HG03280 (cell line): Measurements from ENCODE around the gene KBTBD8.

Source experiments
- ATAC-seq: cut with Tn5 transposase; IDR thresholded peaks from one replicate; pipeline ENCODE4 v1.9.1; 2021; ENCODE audit warnings: mild to moderate bottlenecking, moderate library complexity; ENCODE audit not compliant: unreplicated experiment

Gene KBTBD8

GRCh38 chr3:66996696-66997095, 1.4 kb upstream of the KBTBD8 start:
- no peak for ATAC-seq

- ATAC-seq: no peak
These were observed 471 bp upstream of the KBTBD8 start for GRCh38 chr3:66997560-66998112.

- no peak for ATAC-seq
These were observed 763 bp downstream of the KBTBD8 start for GRCh38 chr3:66998904-66999235.

DNA sequence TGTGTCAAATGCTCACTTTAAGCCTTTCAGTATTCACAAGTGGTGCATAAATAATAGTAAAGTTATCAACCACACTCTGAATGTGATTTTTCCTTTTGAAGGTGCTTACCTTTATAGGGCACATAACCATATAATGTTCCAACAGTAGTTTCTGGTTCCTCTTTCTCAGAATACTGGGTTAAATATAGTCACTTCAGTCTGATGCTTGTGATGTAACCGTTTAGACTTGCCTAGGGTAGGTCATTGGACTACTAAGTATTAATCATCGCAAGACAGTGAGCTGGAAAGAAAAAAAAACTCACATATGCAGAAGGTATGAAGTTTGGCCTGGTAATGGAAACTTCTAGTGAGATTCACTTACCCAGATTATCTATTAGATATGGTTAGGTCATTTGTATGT, 1.9 kb downstream of the KBTBD8 start:
- peak; percentile 42 for ATAC-seq

DNA sequence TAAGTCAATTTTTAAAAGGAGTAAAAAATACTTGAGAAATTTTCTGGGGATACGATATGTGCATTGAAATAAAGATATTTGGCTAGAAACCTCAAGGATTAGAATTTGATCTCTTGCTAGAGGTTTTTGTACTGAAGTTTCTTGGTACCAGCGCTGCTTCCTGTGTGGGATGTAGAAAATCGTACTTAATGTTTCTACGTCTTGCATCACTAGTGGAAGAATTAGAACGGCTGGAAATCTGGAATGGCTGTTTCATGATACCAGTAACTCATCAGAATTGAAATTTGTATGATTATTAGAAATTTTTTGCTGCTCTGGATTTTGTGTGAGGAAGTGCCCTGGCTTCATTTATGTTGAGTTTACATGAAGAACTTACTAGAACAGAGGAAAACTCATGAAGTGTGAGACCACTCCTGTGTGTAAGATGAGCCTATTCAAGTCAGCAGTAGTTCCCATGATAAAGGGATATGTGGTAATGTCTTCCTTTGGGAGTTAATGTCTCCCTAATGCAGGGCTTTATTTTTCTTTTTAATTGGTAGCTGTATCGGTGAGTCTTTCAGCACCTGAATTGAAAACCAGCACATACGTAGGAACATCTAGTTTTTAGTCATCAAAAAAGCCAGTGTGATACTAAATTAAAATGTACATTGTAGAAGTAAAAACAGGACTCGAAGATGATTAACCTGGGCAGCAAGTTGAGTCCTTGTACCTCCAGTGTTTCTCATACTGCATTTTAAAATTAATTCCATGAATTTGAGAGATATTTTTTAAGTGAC, 3.2 kb downstream of the KBTBD8 start:
- no peak for ATAC-seq

DNA sequence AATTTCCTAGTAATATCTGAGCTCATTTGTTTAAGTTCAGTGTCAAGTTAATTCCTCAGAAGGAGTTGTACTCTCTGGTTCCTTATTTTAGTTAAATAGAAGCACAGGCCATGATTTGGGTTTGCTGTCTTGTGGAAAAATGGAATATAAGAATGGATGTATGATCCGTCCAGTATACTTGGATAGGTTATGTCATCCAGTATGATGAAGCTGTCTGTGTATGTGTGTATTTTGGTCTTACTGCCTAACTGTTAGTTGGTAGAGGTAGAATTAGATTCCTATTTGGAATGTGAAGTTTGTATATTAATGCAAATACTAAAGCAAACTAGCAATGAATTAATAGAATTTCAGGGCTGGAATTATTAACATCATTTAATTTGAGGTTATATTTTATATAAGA, 7.9 kb downstream of the KBTBD8 start:
- no peak for ATAC-seq

- no peak for ATAC-seq
These were observed 8.4 kb downstream of the KBTBD8 start for GRCh38 chr3:67006460-67006859.

DNA sequence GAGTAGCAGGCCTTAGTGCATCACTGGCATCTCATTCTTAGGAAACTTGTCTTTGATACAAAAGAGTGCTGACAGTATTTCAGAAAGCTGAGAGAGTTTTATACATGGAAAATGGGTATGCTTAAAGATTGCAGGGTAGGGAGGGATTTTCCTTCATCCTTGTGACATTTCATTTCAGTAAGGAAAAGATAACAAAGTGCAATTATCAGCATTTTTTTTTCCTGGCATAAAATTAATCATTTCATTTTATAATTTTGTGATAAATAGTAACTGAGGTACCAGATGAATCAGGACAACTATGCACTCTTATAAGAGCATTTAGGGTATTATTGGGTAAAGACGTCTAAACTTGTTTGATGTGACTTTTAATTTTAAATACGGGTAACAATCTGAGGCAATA, 10.3 kb downstream of the KBTBD8 start:
- no peak for ATAC-seq

- ATAC-seq: no peak
These were observed 11.6 kb downstream of the KBTBD8 start for GRCh38 chr3:67009716-67010115.

GRCh38 chr3:67011414-67012131, 13.5 kb downstream of the KBTBD8 start:
- ATAC-seq: no peak

- ATAC-seq: no peak
These were observed 14.5 kb downstream of the KBTBD8 start for GRCh38 chr3:67012564-67012963.

- no peak for ATAC-seq
These were observed 17.8 kb downstream of the KBTBD8 start for GRCh38 chr3:67015702-67016484.

DNA sequence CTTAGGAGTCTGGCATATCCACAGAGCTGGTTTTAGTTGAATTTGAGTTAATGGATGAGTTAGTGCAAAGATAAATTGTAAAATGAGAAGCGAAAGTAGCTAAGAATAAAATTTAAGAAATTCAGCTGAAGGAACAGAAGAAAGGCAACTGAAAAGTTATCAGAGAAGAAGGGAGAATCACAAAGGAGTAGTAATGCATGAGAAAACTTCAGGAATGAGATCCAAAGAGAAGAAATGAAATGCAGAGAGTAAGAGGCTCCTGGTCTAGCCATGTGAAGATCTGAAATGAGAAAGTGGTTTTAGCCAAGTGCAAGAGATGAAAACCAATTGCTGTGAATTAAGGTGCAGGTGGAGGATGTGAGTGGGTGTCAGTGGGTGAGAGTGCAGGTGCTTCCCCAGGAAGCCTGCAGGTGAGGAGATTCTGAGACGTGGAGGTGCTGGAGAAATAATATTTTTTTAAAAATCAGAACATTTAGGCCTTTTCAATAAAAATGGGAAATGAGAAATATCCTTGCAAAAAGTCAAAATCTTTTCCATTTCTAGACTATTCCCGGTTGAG, 18.5 kb downstream of the KBTBD8 start:
- ATAC-seq: no peak

GRCh38 chr3:67017211-67017610, 19.1 kb downstream of the KBTBD8 start:
- no peak for ATAC-seq

GRCh38 chr3:67018105-67018788, 20.1 kb downstream of the KBTBD8 start:
- no peak for ATAC-seq

GRCh38 chr3:67018789-67019526, 20.9 kb downstream of the KBTBD8 start:
- no peak for ATAC-seq

DNA sequence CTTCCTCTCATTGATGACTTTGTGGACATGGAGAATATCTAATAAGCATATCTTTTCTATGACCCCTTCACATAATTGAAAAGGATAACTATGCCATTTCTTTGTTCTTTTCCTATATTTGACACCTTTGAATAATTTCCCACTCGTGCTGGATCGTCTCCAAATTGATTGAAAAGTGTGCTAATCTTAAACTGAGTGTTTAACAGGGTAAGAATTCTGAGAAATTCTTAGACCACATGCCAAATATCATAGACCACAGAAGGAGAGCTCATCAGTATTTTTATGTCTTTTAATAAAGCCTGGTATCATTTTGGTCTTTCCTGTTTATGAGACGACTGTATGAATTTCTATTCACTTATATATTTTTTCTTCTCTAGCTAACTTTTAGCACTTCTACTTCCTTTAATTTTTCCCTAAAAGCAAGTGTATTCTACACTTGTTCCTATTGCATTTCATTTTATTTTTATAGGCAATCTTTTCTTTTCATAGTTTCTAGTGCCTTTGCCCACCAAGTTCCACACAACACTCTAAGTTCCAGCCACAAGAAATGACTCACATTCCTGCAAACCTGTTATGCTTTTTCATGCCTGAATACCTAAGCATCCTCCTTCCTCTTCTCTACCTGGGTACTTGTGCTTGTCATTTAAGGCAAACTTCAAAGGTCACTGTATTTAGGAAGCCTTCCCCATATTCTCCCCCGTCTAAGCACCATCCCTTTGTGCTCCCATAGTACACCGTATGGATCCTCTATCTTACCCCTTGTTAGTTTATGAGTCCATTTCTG, 30.1 kb downstream of the KBTBD8 start:
- no peak for ATAC-seq

DNA sequence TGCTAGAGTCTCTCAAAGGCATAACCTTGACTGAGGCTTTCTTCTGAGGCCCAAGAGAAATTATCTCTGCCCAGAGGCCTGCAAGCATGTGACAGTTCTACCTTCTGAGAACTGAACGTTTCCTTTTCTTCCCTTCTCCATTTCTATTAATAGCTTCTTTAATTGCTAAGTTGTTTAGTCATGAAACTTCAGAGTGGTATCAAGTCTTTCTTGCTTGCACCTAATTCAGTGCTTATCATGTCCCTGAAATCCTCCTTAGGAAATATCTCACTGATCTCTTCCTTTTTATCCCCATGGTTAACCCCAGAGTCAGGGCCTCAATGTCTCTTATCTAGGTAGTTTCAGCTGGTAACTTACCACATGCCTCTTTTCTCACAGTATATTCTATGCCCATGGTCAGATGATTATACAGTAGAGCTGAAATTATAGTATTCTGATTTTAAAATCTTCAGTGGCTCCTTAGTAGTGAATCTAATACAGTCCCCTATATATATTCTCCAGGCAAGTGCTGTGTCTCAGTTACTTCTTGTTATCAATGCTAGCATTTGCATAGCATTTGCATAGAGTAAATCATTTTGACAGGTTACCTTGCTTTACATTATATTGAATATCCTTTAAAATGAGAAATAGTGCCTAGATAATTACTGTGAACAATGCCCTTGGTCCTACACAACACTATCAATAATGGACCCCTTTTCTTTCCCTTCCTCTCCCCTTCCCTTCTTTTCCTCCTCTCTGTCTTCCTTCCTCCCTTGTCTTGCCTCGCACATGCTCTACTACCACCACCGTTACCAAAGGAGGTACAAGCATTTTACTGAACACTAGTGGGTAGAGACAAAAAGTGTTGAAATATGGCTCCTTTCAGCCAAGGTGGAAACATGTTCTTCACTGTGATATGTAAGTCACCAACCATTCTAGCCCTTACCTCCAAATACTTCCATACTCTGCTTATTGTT, 33.0 kb downstream of the KBTBD8 start:
- ATAC-seq: peak; percentile 69
